Activated naive CD8-positive, alpha-beta T cell treated with anti-CD3 and anti-CD28 coated beads, Interleukin-2, amount 10 ng/mL, durations not matched to agents 7 days and 5 days (primary cell): ENCODE measurements around the gene STX4. TPM values are rescaled to one million over a fixed set of nuclear protein-coding genes. Genes with fewer than 3 reads are reported as not detected.
"Not testable (repeated sequence)": the region's sequence is repeated elsewhere in the genome, so short reads cannot be mapped to it uniquely, and the experiment has no call there.

ENCODE experiments used
- ATAC-seq: fragments of 150-1000 bp; cut with Tn5 transposase; one replicate; pipeline ENCODE4 v1.10.0; 2021; ENCODE audit warnings: low read depth, moderate library complexity
- POLR2A ChIA-PET: fragments of 350-600 bp; sonication (Branson Sonifier 250); formaldehyde crosslinking; loops from one replicate; lab custom pipeline; 2021; ENCODE audit warnings: antibody characterized with exemption; lab: Charles Lee
- DNase-seq: peaks from one replicate; pipeline ENCODE4 v3.0.0; 2021
- H3K27ac Mint-ChIP-seq: one replicate; pipeline ENCODE4 v1.8.0; 2022; ENCODE audit warnings: mild to moderate bottlenecking, mixed read lengths
- H3K27me3 Mint-ChIP-seq: one replicate; pipeline ENCODE4 v1.8.0; 2022; ENCODE audit warnings: mild to moderate bottlenecking, moderate library complexity, mixed read lengths
- H3K36me3 Mint-ChIP-seq: one replicate; pipeline ENCODE4 v1.8.0; 2021; ENCODE audit warnings: mild to moderate bottlenecking, mixed read lengths
- H3K4me1 Mint-ChIP-seq: one replicate; pipeline ENCODE4 v1.8.0; 2021; ENCODE audit warnings: mixed read lengths
- H3K4me3 Mint-ChIP-seq: one replicate; pipeline ENCODE4 v1.8.0; 2022; ENCODE audit warnings: mild to moderate bottlenecking, moderate library complexity, mixed read lengths
- H3K9me3 Mint-ChIP-seq: one replicate; pipeline ENCODE4 v1.8.0; 2021; ENCODE audit warnings: mixed read lengths
- total RNA-seq, 2 experiments: library from RNA; stranded (reverse); gene quantifications; one replicate each; pipeline ENCODE4 v1.2.3, GENCODE V29; 2021

The STX4 gene
- total RNA-seq, 2 experiments from 2014 or later = 82.8 to 84.8 TPM

DNA sequence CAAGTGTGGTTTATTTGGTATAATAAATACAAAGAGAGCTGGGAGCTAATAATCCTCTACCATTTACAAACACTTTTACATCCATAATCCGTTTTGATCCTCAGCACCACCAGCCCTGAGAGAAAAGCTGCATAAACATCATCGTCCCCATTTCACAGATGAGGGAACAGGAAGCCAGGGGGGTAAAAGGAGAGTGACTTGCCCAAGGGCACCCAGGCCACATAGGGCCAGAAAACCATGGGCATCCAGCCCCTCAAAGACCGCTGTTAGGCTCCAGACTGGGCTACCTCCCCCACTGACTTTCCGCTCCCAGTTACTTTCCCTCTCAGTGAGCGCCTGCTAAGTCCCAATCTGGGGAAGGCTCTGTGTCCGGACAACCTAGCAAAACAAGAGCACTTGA lies 29.6 kb upstream of the STX4 start:
- POLR2A ChIA-PET = no interaction called here
- no peaks in the 10 kb centered on the region for H3K9me3 Mint-ChIP-seq
- H3K27ac Mint-ChIP-seq = no peak overlapping the region

DNA sequence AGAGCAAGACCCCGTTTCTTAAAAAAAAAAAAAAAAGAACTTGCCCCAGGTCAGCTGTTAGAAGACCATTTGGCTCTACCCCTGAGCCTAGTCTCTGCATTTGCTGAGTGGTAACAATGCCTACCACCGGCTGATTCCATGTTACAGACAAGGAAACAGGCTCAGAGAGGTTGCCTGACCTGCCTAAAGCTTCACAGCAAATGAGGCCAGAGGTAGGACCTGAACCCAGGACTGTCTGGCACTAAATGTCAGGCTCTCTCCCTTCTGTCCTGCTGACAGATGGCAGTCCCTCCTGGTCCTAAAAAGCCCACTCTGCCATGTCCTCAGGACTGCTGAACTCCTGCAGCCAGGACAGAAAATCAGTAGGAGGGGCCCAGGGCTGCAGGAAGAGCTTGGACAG lies 28.7 kb upstream of the STX4 start:
- Mint-ChIP-seq H3K27ac (no peak overlapping the region), H3K4me1 (peaks cover under 1% of the 10 kb centered on the region), H3K4me3 (no peak overlapping the region), H3K9me3 (no peaks in the 10 kb centered on the region), H3K36me3 (no peaks in the 10 kb centered on the region), H3K27me3 (peaks cover 16% of the 10 kb centered on the region)
- POLR2A ChIA-PET = interaction anchor here (0.6 kb wide), 1 partner anchor 43 kb away, joined by 3 read pairs; no protein-coding TSS in a partner anchor
- ATAC-seq (no peak), DNase-seq (no peak)

More for the DNA sequence above, 29.6 kb upstream of the STX4 start:
- Mint-ChIP-seq H3K36me3 (no peaks in the 10 kb centered on the region), H3K4me3 (no peak overlapping the region), H3K4me1 (no peaks in the 10 kb centered on the region), H3K27me3 (peaks cover 15% of the 10 kb centered on the region)
- DNase-seq = no peak
- ATAC-seq = no peak

DNA sequence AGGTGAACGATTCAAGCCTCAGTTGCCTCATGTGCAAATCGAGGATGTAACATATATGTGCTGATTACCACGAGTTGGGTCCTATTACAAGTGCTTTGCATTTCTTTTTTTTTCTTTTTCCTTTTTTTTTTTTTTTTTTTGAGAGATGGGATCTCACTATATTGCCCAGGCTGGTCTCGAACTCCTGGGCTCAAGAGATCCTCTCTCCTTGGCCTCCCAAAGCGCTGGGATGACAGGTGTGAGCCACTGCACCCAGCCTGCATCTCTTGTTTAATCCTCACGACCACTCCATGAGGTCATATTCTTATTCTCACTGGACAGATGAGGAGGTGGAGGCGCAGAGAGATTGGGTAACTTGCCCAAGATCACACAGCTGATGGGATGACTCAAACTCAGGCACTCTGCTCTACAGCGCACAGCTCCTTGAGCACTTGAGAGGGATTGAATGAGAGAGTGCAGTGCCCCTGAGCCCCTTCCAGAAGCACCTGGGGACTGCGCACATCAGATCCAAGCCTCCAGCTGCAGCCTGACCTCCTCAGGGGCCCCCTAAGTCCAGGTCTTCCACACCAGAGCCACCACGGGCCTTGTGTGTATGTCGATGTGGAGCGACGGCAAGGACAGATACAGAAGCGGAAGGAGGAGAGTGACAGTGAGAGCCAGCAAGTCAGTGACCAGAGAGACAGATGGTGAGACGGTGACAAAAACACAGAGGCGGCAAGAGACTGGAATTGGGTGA lies 27.8 kb upstream of the STX4 start:
- ATAC-seq (no peak), DNase-seq (no peak)
- no peaks in the 10 kb centered on the region for H3K36me3 Mint-ChIP-seq
- peaks cover 3% of the 10 kb centered on the region for H3K4me1 Mint-ChIP-seq
- POLR2A ChIA-PET = no interaction called here
- no peak overlapping the region for H3K4me3 Mint-ChIP-seq
- peaks cover 21% of the 10 kb centered on the region for H3K27me3 Mint-ChIP-seq
- H3K9me3 Mint-ChIP-seq = no peaks in the 10 kb centered on the region
- no peak overlapping the region for H3K27ac Mint-ChIP-seq

DNA sequence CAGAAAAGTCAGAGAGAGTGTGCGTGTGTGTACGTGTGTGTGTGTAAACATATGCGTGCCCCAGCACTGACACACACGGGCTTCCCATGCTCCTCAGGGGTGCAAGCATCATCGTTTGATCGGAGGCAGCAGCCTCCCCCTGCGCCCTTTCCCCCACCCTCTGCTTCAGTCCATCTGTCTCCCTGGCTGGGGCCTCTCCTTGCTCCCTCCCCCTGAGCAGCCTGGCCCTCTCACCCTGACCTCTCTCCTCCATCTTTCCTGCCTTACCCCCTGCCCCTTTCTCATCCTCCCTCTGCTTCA lies 27.3 kb upstream of the STX4 start:
- Mint-ChIP-seq H3K27me3 (peaks cover 24% of the 10 kb centered on the region), H3K36me3 (no peaks in the 10 kb centered on the region), H3K4me1 (peaks cover 4% of the 10 kb centered on the region), H3K9me3 (no peaks in the 10 kb centered on the region), H3K4me3 (no peak overlapping the region), H3K27ac (no peak overlapping the region)
- DNase-seq (no peak), ATAC-seq (no peak)
- POLR2A ChIA-PET = no interaction called here

DNA sequence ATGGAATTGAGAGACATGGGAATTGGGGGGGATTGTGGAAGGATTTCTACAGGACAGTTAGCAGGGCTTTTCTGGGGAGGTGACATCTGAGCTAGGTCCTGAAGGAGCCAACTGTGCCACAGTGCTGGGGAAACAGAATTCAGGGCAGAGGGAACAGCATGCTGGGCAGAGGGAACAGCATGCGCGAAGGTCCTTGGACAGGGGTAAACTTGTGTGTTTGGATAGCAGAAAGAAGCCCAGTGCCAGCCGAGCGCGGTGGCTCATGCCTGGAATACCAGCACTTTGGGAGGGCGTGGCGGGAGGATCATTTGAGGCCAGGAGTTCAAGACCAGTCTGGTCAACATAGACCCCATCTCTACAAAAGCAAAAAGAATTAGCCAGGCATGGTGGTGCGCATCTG lies 26.8 kb upstream of the STX4 start:
- Mint-ChIP-seq H3K4me3 (no peak overlapping the region), H3K27me3 (peaks cover 29% of the 10 kb centered on the region), H3K36me3 (no peaks in the 10 kb centered on the region), H3K9me3 (no peaks in the 10 kb centered on the region), H3K4me1 (peaks cover 8% of the 10 kb centered on the region), H3K27ac (no peak overlapping the region)
- DNase-seq = no peak
- POLR2A ChIA-PET = interaction anchor here (1.0 kb wide), 1 partner anchor 12 kb away, joined by 3 read pairs; no protein-coding TSS in a partner anchor
- no peak for ATAC-seq

DNA sequence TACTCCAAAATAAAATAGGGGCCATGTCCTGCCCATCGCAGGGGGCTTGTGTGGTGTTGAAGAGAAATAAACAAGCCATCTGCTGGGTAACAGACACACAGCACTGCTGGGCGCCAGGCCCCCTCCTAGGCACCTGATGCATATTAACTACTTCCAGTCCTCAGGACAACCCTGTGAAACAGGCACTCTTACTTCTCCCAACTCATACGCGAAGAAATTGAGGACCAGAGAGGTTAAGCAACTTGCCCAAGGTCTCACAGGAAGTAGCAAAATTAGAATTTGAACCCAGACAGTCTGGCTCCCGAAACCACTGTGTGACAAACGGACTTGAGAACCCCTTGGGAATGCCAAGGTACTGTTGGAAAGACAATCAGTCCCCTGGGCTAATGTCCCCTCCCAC lies 25.7 kb upstream of the STX4 start:
- no peak overlapping the region for H3K4me3 Mint-ChIP-seq
- no peak overlapping the region for H3K27ac Mint-ChIP-seq
- peaks cover 8% of the 10 kb centered on the region for H3K4me1 Mint-ChIP-seq
- ATAC-seq = no peak
- H3K27me3 Mint-ChIP-seq = peaks cover 37% of the 10 kb centered on the region
- DNase-seq = no peak
- H3K36me3 Mint-ChIP-seq = no peaks in the 10 kb centered on the region
- POLR2A ChIA-PET = interaction anchor here (0.8 to 1.0 kb wide), 2 partner anchors 11 to 14 kb away, joined by 3 to 4 read pairs; no protein-coding TSS in a partner anchor
- no peaks in the 10 kb centered on the region for H3K9me3 Mint-ChIP-seq

DNA sequence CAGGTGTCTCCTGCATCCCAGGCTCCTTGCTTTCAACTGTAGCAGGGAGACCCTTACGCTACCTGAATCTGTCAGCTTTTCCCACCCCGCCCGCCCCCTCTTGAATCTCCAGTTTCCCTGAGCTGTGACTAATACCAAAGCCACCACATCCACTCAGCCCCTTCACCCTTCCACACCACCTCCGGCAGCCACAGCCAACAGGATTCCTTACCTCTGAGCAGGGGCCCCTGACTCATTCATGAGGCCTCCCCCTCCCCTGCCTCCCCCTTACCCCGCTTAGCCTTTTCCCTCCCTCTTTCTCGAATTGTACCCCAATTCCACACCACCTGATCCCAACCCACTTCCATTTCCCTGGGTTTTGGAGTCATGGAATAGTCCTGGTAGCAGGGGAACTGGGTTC lies 25.2 kb upstream of the STX4 start:
- POLR2A ChIA-PET = no interaction called here
- Mint-ChIP-seq H3K4me3 (no peak overlapping the region), H3K4me1 (peaks cover 8% of the 10 kb centered on the region), H3K27me3 (peaks cover 37% of the 10 kb centered on the region), H3K27ac (no peak overlapping the region), H3K36me3 (no peaks in the 10 kb centered on the region), H3K9me3 (no peaks in the 10 kb centered on the region)
- no peak for ATAC-seq
- no peak for DNase-seq

DNA sequence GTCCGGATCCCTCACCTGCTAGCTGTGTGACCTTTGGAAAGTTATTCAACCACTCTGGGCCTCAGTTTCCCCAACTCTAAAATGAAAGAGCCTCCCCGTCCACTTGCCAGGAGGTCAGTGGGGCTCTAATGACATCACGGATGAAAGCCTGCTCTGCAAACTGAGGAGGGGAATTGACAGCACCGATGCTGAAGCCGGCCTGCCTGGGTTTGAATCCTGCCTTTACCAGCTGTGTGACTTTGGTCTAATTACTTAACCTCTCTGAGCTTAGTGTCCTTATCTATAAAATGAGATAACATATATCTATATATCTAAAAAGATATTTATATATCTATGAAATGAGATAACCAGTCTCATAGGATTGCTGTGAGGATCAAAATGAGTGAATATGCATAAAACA lies 24.8 kb upstream of the STX4 start:
- H3K27me3 Mint-ChIP-seq = peaks cover 41% of the 10 kb centered on the region
- no peak for ATAC-seq
- no peaks in the 10 kb centered on the region for H3K36me3 Mint-ChIP-seq
- H3K27ac Mint-ChIP-seq = no peak overlapping the region
- H3K4me3 Mint-ChIP-seq = no peak overlapping the region
- no peak for DNase-seq
- peaks cover 8% of the 10 kb centered on the region for H3K4me1 Mint-ChIP-seq
- no peaks in the 10 kb centered on the region for H3K9me3 Mint-ChIP-seq
- POLR2A ChIA-PET = interaction anchor here (0.6 kb wide), 1 partner anchor 174 kb away, joined by 3 read pairs; no protein-coding TSS in a partner anchor

DNA sequence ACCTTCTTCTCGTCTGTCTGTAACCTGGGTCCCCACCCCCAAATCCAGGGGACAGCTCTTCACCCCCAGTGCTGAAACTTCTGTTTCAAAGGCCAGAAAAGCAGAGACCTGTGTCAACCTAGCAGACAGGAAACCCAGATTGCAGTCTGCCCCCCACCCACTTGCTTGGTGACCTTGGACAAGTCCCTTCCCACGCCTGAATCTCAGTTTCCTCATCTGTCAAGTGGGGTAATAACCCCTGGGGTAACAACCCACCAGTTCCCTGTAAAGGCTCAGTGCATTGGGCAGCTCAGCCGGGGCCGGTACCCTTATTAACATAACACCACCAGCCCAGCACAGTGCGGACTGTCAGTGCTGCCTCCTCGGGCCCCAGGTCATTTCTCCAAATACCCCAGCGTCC lies 24.2 kb upstream of the STX4 start:
- POLR2A ChIA-PET = interaction anchor here (0.6 kb wide), 1 partner anchor 173 kb away, joined by 3 read pairs; no protein-coding TSS in a partner anchor
- H3K27ac Mint-ChIP-seq = no peak overlapping the region
- no peak overlapping the region for H3K4me3 Mint-ChIP-seq
- DNase-seq = no peak
- no peak for ATAC-seq
- H3K36me3 Mint-ChIP-seq = no peaks in the 10 kb centered on the region
- H3K27me3 Mint-ChIP-seq = peaks cover 43% of the 10 kb centered on the region
- H3K4me1 Mint-ChIP-seq = peaks cover 8% of the 10 kb centered on the region
- no peaks in the 10 kb centered on the region for H3K9me3 Mint-ChIP-seq

DNA sequence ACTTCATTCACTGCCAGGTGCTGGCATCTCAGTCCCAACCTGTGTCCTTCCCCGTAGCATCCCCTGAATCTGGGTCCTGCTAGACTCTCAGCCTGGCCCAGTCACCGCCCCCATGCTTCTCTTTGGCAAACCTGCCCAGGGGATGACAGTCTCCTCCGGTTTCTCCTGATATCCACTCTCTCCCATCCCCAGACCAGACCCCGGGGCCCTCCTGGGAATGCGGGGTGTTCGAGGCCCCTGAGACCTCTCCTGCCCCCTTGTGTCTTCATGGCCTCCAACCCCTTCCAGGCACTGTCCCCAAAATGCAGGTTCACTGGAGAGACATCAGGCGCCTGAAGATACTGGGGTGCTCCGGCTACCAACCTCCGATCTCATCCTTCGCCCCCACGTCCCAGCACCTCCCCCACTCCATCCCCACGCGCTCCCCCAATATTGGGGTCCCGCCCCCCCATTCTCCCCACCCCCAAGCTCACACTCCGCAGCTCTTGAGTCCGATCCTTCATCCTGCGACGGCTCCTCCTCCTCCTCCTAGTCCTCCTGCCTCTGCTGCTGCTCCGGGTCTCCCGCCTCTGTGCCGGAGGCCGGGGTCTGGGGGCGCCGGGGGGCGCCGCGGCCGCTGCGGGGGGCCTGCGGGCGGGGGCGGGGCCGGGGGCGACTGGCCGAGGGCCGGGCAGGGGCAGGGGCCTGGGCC lies 23.3 kb upstream of the STX4 start:
- H3K27ac Mint-ChIP-seq = peak overlapping the region; percentile 19
- ATAC-seq (peak; percentile 30), DNase-seq (no peak)
- POLR2A ChIA-PET = no interaction called here
- H3K9me3 Mint-ChIP-seq = no peaks in the 10 kb centered on the region
- H3K36me3 Mint-ChIP-seq = no peaks in the 10 kb centered on the region
- peaks cover 8% of the 10 kb centered on the region for H3K4me1 Mint-ChIP-seq
- H3K27me3 Mint-ChIP-seq = peaks cover 50% of the 10 kb centered on the region
- peak overlapping the region; percentile 41 for H3K4me3 Mint-ChIP-seq

DNA sequence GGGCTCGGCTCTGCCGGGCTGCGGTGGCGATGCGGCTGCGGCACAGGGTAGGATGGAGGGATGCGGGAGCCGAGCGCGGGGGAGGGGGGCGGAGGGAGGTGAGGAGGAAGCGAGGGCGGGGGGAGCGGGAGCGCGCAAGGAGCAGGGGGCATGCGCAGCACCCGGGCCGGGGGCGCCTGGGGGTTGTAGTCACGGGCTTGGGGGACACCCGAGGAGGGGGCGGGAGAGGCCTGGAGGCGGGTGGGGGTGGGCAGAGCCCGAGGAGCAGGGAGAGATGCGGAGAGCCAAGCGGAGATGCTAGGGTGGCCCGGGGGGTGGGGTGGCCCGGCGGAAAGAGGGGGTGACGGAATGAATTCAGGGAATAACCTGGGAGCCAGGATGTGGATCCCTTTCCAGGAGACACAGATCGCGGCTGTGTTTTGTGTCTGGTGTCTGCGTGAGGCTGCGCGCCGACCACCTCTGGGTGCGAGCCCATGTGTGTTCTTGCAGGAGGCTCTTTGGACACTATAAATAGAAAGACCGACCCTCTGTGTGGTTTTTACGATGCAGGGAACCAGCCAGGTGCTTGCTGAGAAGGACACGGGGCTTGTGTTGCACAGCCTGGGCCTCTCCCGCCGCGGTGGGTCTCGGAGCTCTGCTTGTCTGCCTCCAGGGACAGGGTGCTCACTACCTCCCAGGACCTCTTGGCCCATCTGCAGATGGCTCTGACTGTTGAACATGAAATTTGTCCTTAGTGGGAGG lies 22.6 kb upstream of the STX4 start, which contains the start of gene STX1B:
TSS of gene STX1B (minus strand) at position 54 of the 741 bp plus-strand sequence. CDS start 242 bp downstream, outside the sequence.
- H3K27me3 Mint-ChIP-seq = peaks cover 53% of the 10 kb centered on the region
- H3K9me3 Mint-ChIP-seq = no peaks in the 10 kb centered on the region
- peak within 1 kb of the TSS; percentile 69 for H3K4me3 Mint-ChIP-seq
- DNase-seq (peak; percentile 63), ATAC-seq (peak; percentile 44)
- POLR2A ChIA-PET = no interaction called here
- H3K4me1 Mint-ChIP-seq = peaks cover 8% of the 10 kb centered on the region
- no peaks in the 10 kb centered on the region for H3K36me3 Mint-ChIP-seq
- peak within 1 kb of the TSS; percentile 19 for H3K27ac Mint-ChIP-seq

DNA sequence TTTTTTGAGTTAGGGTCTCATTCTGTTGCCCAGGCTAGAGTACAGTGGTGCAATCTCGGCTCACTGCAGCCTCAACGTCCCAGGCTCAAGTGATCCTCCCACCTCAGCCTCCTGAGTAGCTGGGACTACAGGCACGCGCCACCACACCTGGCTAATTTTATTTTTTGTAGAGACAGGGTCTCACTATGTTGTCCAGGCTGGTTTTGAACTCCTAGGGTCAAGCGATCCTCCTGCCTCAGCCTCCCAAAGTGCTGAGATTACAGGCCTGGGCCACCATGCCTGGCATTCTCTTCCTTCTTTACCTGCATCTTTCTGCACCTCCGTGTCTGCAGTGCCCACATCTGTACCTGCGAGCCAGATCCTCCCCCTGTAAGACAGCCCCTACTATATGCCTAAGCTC lies 21.5 kb upstream of the STX4 start:
- POLR2A ChIA-PET, H3K27ac Mint-ChIP-seq, ATAC-seq, H3K36me3 Mint-ChIP-seq, DNase-seq, H3K4me1 Mint-ChIP-seq, H3K9me3 Mint-ChIP-seq: not testable (repeated sequence)
- Mint-ChIP-seq H3K27me3 (peaks cover 49% of the 10 kb centered on the region), H3K4me3 (peak overlapping the region; percentile 69)

DNA sequence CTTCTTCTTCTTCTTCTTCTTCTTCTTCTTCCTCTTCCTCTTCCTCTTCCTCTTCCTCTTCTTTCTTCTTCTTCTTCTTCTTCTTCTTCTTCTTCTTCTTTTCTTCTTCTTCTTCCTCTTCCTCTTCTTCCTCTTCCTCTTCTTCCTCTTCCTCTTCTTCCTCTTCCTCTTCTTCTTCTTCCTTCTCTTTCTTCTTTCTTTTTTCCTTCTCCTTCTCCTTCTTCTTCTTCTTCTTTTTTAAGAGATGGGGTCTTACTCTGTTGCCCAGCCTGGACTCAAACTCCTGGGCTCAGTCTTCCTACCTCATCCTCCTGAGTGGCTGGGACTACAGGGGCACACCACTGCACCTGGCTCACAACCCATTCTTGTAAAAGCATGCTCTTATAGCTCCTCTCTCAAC lies 20.1 kb upstream of the STX4 start:
- H3K27ac Mint-ChIP-seq, H3K4me3 Mint-ChIP-seq, H3K4me1 Mint-ChIP-seq: not testable (repeated sequence)

More for the DNA sequence above, 20.1 kb upstream of the STX4 start:
- POLR2A ChIA-PET, DNase-seq, H3K9me3 Mint-ChIP-seq, H3K36me3 Mint-ChIP-seq, ATAC-seq: not testable (repeated sequence)
- peaks cover 42% of the 10 kb centered on the region for H3K27me3 Mint-ChIP-seq
